GM19397 (cell line): ENCODE data around the gene BACH2.
"Not testable (repeated sequence)": the region's sequence is repeated elsewhere in the genome, so short reads cannot be mapped to it uniquely, and the experiment has no call there.

Source experiments
- ATAC-seq: cut with Tn5 transposase; IDR thresholded peaks from one replicate; pipeline ENCODE4 v1.9.1; 2021; ENCODE audit warnings: mild to moderate bottlenecking, moderate library complexity; ENCODE audit not compliant: unreplicated experiment

Gene BACH2

DNA sequence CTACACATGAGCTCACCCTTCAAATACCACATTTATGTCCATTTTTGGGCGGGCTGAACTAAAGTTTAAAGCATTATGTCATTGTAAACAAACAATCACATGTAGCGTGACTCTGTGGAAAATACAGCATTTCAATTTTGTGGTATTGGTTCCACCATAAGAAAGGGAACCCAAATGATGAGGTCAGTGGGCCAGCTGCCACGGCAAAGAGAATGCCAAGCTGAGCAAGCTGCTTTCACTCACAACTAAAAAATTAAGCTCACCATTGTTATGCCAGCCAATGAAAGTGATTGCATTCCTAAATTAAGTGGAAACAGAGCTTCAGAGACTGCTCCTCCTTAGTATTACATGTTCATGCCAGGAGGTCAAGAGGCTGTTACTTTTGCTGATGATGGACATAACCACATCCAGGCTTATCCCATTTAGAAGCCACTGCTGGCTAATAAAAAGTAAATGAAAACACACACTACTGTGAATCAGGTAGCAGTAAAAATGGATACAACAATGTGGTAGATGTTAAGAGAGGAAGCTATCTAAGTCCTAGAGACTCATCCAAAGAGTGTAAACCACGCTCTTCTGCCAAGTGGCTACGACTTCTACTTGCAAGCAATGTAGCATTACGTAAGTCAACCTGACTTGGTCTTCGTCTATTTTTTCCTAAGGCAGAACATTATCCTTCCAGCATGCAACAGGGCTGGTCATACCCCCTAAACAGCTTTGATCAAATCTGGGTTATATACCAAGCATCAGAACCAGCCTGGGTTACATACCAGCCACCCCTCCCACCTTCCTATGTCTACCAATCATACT lies 164.8 kb downstream of the BACH2 start:
- no peak for ATAC-seq

DNA sequence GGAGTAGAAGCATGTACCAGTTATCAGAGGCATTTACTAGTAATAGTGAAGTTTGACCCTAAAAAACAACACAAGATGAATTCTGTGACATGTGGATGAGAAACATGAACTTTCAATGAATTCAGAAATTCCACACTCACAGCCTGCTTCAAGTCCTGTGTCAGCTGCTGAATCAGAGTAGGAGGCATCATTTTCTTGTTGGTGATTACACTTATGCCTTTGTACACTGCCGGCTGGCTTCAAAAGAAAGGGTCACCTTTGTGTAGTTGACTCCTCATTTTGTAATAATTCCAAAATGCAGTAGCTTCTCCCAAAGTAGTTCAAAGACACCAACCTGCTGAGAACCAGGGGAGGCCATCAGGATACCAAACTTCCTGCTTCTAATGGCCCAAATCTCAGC lies 165.5 kb downstream of the BACH2 start:
- ATAC-seq, result no peak

DNA sequence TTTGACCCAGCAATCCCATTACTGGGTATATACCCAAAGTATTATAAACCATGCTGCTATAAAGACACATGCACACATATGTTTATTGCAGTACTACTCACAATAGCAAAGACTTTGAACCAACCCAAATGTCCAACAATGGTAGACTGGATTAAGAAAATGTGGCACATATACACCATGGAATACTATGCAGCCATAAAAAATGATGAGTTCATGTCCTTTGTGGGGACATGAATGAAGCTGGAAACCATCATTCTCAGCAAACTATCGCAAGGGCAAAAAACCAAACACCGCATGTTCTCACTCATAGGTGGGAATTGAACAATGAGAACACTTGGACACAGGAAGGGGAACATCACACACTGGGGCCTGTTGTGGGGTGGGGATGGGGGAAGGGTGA lies 168.0 kb downstream of the BACH2 start:
- ATAC-seq, result not testable (repeated sequence)

DNA sequence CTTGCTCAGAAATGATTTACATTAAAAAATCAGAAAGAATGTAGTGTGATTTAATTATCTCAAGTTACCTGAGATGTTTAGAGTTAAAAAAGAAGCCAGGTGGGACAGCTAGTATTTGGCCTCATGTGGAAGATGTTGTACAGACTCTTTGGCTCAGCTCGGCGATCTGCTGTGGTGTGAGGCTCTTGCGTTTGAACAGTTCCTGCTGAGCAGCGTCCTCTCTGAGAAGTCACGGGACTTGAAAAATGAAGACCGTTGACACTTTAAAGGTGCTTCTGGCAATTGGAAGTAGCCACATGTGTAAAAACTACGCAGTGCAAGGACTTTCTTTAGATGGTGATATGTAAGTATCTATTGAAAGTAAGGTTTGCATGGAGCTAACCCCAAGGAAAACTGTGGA lies 169.0 kb downstream of the BACH2 start:
- no peak for ATAC-seq

DNA sequence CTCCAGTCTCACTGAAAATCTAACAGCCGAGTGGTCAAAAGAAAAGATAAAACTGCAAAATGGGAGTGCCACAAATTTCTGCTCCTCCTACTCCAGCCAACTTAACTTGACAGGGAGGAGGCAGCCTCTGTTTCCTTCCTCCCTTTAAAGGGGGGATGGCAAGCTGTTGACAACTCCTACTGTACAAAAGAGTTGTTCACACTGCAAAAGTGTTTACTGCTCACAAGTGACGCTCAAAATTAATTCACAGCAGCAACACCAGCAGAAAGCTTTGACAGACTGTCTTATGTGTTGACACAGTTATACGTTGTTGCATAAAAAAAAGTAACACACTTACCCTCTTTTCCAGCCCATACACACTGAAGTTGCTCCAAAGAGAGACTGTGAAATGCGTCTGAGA lies 169.8 kb downstream of the BACH2 start:
- no peak for ATAC-seq

DNA sequence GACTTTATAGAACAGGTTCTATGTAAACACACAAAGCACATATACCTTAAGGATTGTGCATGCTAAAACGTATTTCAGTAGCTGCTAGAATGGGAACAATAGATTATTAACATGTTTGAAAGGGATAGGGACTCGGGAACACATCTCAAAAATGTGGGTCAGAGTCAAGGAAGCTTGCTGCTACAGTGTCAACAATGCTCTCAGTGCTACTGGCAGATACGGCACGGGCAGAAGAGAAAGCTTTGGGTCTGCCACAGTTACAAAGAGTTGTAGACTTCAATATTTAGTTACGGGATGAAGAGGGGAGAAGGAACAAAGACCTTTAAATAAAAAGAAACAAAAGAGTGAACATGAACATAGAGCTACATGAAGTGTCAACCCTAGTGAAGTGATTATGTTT lies 170.5 kb downstream of the BACH2 start:
- ATAC-seq, result no peak

DNA sequence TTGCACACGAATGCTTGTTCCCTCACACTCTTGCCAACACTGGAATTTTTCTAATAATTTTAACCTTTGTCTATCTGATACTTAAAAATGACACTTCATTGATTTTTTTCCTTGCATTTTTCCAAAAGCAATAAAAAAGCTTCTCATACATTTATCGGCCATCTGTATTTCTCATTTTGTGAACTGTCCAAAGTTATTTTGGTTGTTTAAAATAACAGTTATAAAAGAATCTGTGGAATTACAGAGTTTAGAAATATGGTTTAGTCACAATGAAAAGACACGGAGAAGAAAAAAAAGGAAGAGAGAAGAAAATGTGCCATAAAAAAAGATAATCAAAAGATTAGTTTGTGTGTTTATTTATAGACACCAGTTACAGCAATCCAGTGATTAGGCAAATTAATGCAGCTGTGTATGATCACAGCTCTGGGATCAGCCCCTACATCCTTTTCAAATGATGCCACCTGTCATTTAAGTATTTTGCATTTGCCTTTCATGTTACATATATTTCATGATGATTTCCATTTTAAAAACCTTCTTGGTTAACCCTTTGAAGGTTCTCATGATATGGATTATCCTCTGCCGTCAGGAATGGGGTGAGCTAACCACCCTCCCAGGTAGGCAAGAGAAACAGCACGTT lies 171.7 kb downstream of the BACH2 start:
- no peak for ATAC-seq

DNA sequence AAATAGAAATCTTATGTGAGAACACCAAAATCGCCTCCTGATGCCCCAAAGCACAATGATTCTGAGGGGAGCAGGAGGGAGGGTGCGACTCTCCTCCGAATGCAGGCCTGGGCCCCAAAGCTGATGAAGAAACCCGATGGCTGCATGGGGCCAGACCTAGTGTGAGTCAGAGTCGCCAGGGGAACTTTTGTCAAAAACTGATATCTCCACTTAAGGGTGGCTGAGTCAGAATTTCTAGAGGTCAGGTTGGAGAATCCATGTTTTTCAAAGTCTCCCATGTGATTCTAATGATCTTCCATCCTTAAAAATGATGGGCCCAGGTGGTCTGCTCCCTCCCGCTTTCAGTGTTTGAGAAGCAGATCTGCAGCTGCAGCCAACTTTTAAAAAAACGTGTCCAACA lies 172.8 kb downstream of the BACH2 start:
- no peak for ATAC-seq

DNA sequence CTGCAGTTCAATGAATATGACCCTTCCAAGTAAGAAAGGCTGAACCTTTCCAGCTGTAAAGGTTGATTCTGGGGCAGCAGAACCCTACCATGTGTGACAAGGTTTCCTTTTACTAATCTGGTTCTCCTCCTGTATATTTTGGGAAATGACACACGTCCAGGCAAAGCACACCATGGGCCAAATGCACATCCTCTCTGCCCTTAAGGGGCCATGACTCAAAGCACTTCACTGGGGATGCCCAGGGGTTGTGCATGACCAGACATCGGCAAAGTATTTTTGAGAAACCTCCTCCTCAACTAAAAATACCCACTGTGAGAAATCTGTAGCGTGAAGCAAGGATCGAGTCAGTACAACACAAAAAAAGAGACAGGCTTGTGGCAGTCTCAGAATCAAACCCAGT lies 174.7 kb downstream of the BACH2 start:
- no peak for ATAC-seq

DNA sequence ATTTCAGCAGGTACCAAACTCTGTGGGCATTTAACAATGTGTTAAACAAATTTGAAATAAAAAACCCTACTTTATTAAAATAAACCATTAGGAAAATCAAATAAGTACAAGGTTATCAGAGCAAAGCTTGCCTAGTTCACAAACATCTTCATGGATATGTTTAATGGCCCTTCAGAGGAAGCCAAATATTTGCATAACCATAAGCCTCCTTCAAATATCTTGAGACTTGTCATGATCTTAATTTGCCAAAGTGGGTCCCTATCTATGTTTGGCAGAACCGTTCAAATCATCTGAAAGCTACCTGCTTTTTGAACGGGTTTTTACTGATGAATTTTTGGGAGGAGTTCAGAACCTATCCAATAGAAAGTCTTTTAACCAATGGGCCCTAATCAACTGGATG lies 176.3 kb downstream of the BACH2 start:
- ATAC-seq, result no peak

DNA sequence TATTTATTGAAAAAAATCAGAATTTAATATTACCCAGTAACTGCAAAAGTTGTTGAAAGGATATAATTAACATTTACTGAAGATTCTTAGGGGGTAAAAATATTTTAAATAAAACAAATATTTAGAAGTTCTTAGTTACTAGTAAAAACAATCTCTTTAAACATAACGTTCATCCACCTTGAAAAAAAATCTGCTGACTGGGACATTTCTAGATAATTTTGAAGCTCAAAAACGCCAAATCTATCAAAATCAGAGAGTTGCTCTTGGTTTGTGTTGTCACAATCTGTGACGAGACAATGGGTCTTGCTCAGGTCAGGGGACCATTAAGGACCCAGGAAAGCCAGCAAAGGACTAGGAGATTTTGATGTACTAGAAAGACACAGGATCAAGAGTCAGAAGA lies 177.0 kb downstream of the BACH2 start:
- no peak for ATAC-seq

DNA sequence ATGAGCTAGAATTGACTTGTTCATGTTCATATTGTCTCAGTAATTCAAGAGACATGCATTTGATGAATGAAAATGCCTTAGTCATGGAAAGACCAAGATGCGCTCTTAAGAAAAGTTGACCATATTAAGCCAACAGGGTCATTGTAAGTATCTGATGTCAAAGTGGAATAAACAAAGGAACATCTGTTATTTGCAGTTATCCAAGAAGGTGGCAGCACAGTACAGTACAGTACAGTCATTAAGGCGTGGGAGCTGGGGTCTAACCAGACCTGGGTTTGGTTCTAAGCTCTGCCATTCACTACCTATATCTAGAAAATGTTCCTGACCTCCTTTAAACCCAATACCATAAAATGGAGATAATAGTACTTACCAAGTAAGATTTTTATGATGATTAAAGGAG lies 178.1 kb downstream of the BACH2 start:
- ATAC-seq, result no peak

DNA sequence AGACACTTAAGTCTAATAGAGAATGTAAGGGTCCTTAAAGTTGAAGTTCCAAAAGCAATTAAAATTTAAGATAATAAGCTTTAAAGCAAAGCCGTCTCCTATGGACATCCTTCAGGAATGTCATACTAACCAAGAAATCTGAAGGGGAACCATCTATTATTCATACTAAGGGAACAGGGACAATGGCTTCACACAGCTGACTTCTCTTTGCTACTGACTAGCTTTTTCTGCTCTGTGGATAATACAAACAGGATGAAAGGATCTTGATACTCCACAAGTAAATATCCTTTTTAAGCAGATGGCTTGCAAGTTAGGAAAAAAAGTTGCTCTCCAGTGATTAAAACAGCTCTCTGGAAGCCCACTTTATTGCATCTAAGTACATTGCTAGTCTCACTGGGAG lies 178.6 kb downstream of the BACH2 start:
- ATAC-seq, result no peak

DNA sequence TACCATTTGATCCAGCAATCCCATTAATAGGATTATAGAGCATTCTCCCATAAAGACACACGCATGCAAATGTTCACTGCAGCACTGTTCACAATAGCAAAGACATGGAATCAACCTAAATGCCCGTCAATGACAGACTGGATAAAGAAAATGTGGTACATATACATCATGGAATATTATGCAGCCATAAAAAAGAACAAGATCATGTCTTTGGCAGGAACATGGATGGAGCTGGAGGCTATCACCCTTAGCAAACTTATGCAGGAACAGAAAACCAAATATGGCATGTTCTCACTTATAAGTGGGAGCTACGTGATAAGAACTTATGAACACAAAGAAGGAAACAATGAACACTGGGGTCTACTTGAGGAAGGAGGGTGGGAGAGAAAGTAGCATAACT lies 180.5 kb downstream of the BACH2 start:
- not testable (repeated sequence) for ATAC-seq

DNA sequence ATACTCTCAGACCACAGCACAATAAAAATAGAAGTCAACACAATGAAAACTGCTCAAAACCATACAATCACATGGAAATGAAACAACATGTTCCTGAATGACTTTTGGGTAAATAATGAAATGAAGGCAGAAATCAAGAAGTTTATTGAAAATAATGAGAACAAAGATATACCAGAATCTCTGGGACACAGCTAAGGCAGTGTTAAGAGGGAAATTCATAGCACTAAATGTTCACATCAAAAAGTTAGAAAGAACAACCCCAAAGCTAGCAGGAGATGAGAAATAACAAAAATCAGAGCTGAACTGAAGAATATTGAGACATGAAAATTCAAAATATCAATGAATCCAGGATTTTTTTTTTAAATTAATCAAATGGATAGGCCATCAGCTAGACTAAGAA lies 183.3 kb downstream of the BACH2 start:
- no peak for ATAC-seq

DNA sequence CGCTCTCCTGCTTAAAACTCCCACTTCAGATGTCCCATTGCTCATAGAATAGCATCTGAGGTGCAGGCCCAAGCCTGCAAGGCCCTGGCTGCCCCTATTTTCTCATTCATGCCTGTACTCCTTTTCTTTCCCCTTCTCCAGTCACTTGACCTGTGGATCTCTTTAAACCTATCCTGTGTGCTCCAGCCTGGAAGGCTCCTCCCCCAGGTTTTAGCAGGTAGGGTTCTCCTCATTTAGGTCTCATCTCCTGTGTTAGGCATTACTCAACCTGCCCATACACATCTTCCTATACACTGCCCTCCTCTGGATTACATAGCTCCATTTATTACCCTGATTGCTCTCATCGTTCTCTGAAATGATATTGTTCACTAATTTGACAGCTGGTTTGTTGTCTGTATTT lies 185.3 kb downstream of the BACH2 start:
- ATAC-seq, result no peak

DNA sequence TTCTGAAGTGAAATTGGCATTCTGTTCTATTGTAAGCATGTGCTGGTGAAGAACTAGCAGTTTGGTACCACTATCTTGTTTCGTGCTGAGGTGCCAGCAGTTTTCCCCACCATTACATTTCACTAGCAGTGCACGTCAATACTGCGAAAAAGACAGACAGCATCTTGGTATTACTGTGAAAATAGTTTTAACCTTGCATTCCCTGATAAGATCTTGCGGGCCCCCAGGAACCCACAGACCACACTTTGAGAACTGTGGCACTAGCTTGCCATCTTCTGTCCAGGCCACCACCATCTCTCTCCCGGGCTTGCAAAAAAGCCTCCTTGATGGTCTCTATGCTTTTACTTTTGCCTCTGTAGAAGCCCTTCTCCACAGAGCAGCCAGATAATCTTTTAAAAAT lies 185.7 kb downstream of the BACH2 start:
- ATAC-seq, result no peak

DNA sequence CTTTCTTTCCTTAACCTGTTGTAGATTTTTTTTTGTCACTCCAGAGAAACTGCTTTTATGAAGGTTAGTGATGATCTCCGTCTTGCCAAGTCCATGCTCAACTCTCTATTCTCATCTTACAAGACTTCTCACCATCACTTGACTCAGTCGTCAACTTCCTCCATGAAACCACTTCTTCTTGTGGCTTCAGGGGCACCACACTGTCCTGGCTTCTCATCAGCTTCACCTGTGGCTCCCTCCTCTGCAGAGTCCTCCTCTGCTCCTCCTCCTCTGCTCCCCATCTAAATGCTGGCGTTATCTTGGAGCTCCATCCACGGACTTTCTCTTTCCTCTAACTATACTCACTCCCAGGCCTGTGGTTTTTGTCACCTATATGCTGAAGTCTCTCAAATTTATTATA lies 187.5 kb downstream of the BACH2 start:
- ATAC-seq, result no peak

DNA sequence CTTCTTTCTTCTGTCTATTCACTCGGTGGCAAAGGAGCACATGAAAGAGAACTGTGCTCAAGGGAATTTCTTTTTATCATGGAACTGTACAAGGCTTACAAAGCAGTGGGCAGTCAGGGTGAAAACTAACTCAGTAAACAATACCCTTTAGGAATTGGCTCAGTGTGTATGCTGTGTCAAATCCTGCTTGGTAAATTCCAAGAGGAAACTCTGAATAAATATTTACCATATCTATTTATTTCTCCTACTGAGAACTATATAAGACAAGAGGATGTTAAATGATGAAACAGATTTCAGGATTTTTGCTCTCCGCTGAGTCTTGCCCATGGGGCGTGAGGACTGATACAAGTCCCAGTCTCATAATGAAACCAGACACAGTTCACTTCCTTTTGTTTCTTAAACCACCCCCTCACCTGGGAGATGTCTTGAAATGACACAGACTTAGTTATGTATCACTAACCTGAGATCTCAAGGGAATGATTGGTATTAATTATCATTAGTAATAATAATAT lies 188.8 kb downstream of the BACH2 start:
- ATAC-seq, result peak; percentile 91

DNA sequence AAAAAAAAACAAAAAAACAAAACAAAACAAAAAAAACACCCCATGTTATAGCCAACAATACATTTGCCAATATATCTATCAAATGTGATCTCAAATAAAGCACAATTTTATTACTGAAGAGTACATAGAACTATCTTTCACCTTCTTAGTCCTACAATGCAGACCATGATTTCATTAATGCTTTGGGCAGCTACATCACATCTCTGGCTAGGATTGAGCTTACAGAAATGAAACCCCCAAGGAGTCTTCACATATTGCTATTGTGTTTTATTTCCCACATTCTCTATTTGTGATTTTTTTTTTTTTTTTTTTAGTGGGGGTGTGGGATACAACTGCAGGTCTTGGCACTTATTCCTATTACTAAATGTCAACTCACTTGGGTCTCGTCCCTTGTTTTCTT lies 189.3 kb downstream of the BACH2 start:
- ATAC-seq, result no peak

DNA sequence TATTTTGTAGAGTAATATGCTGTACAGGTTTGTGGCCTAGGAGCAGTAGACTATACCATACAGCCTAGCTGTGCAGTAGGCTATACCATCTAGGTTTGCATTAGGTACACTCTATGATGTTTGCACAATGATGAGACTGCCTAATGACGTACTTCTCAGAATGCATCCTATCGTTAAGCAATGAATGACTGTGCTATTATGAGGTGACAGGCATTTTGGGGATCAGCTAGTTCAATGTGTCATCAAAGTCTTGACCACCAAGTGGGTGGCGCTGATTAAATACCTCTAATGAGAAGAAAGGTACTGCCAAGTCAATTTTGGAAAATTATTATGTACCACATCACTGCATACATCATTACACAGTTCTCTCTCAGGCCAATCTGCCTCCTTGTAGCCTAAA lies 190.2 kb downstream of the BACH2 start:
- ATAC-seq, result no peak

DNA sequence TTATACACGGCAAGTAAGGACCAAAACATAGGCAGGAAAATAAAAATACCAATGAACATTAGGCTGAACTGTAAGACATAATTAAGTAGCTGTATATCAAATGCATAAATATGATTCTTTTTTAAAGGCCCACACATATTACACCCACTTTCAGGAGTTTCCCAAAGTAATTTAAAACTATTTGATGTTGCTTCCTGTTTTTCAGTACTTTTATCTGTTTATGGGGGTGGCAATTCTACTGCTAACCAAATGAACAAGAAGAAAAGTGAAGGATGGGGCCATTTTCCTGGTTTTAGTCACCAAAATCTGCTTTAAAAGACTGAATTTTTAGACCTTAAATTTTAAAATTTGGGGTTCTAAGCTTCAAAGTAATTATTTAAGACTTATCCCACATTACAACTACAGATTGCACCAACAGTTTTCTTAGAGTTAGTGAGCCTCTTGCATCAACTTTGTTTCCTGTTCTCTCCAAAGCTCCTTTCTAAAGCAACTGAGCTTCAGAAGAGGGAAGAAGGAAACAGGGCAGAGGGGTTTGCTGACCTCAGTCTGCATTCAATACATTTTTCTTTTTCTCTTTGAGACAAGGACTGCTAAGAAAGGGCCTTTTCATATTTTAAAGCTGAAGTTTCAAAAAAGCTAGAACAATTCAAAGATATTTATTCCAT lies 191.0 kb downstream of the BACH2 start:
- ATAC-seq, result no peak
